Endothelial cell (in vitro differentiated cells): Measurements from ENCODE around the gene ATP4B. TPM values are rescaled to one million over a fixed set of nuclear protein-coding genes. Genes with fewer than 3 reads are reported as not detected.

ENCODE experiments used
- DNase-seq: peaks from one replicate; pipeline ENCODE4 v3.0.0; 2021; ENCODE audit warnings: low spot score
- H3K27ac Mint-ChIP-seq: one replicate; pipeline ENCODE4 v1.8.0; 2021; ENCODE audit warnings: mixed read lengths, inconsistent platforms; ENCODE audit not compliant: unreplicated experiment
- H3K27me3 Mint-ChIP-seq: one replicate; pipeline ENCODE4 v1.8.0; 2021; ENCODE audit warnings: mild to moderate bottlenecking, moderate library complexity, mixed read lengths, inconsistent platforms; ENCODE audit not compliant: unreplicated experiment
- H3K36me3 Mint-ChIP-seq: one replicate; pipeline ENCODE4 v1.8.0; 2021; ENCODE audit warnings: mild to moderate bottlenecking, low read depth, mixed read lengths, inconsistent platforms; ENCODE audit not compliant: unreplicated experiment
- H3K4me1 Mint-ChIP-seq: one replicate; pipeline ENCODE4 v1.8.0; 2021; ENCODE audit warnings: mild to moderate bottlenecking, mixed read lengths, inconsistent platforms; ENCODE audit not compliant: unreplicated experiment
- H3K4me3 Mint-ChIP-seq: one replicate; pipeline ENCODE4 v1.8.0; 2021; ENCODE audit warnings: mild to moderate bottlenecking, mixed read lengths, inconsistent platforms; ENCODE audit not compliant: unreplicated experiment
- H3K9me3 Mint-ChIP-seq: one replicate; pipeline ENCODE4 v1.8.0; 2021; ENCODE audit warnings: mixed read lengths, inconsistent platforms; ENCODE audit not compliant: unreplicated experiment
- CTCF ChIP-seq: fragments of 200-600 bp; sonication (generic); IDR thresholded peaks from one replicate; pipeline ENCODE4 v1.5.0; 2021; ENCODE audit warnings: antibody characterized with exemption; ENCODE audit not compliant: unreplicated experiment
- total RNA-seq: library from RNA; stranded (reverse); fragmentation: NEBNext Ultra II Directional; extraction: Animal tissue kit (Norgen Biotek cat#: 25700); gene quantifications from one replicate; pipeline ENCODE4 v1.2.1, GENCODE V29; 2021; ENCODE audit not compliant: unreplicated experiment

ATP4B gene
- total RNA-seq, 1 donor from 2014 or later: not detected

- Mint-ChIP-seq H3K9me3 (no peaks in the 10 kb centered on the region), H3K27me3 (peaks cover 6% of the 10 kb centered on the region), H3K4me3 (no peak overlapping the region), H3K36me3 (peaks cover 4% of the 10 kb centered on the region), H3K4me1 (peaks cover 3% of the 10 kb centered on the region), H3K27ac (no peak overlapping the region)
- DNase-seq: no peak
- TF ChIP-seq CTCF: no peak
Measured at GRCh38 chr13:113669755-113670341, 11.8 kb upstream of the ATP4B start.

GRCh38 chr13:113669231-113669754 is 11.3 kb upstream of the ATP4B start:
- no peak for TF ChIP-seq CTCF
- no peak for DNase-seq
- Mint-ChIP-seq H3K27ac (no peak overlapping the region), H3K4me3 (peak overlapping the region; percentile 22), H3K4me1 (peaks cover 3% of the 10 kb centered on the region), H3K9me3 (no peaks in the 10 kb centered on the region), H3K27me3 (peaks cover 9% of the 10 kb centered on the region), H3K36me3 (peaks cover 4% of the 10 kb centered on the region)

- Mint-ChIP-seq H3K9me3 (no peaks in the 10 kb centered on the region), H3K36me3 (peaks cover 4% of the 10 kb centered on the region), H3K4me3 (no peak overlapping the region), H3K27ac (no peak overlapping the region), H3K27me3 (peaks cover 11% of the 10 kb centered on the region), H3K4me1 (peaks cover 3% of the 10 kb centered on the region)
- no peak for TF ChIP-seq CTCF
- no peak for DNase-seq
Measured at GRCh38 chr13:113668491-113668971, 10.5 kb upstream of the ATP4B start.

- no peak for TF ChIP-seq CTCF
- H3K27ac Mint-ChIP-seq: no peak overlapping the region
- no peaks in the 10 kb centered on the region for H3K9me3 Mint-ChIP-seq
- H3K4me3 Mint-ChIP-seq: no peak overlapping the region
- H3K4me1 Mint-ChIP-seq: peaks cover 3% of the 10 kb centered on the region
- H3K27me3 Mint-ChIP-seq: peaks cover 11% of the 10 kb centered on the region
- peaks cover 4% of the 10 kb centered on the region for H3K36me3 Mint-ChIP-seq
- no peak for DNase-seq
Measured at GRCh38 chr13:113667771-113668490, 9.9 kb upstream of the ATP4B start.
